HL-60 (cell line): ENCODE results near the gene GIMD1.

Experiments
- CTCF ChIP-seq: IDR thresholded peaks from one replicate; pipeline ENCODE4 v1.5.1; 2011; ENCODE audit warnings: low read length, control low read depth, inconsistent platforms; ENCODE audit not compliant: insufficient read depth
- GABPA ChIP-seq: IDR thresholded peaks from 2 replicates; pipeline ENCODE4 v1.6.1; 2012; ENCODE audit warnings: low read depth
- POLR2AphosphoS5 ChIP-seq: IDR thresholded peaks from 2 replicates; pipeline ENCODE4 v1.6.1; 2012; ENCODE audit warnings: low read depth
- REST ChIP-seq: IDR thresholded peaks from 2 replicates; pipeline ENCODE4 v1.6.1; 2012; ENCODE audit warnings: low read depth; ENCODE audit not compliant: insufficient replicate concordance
- SPI1 ChIP-seq: IDR thresholded peaks from 2 replicates; pipeline ENCODE4 v1.6.1; 2012; ENCODE audit warnings: low read depth, mild to moderate bottlenecking, borderline replicate concordance

- TF ChIP-seq CTCF (no peak), POLR2AphosphoS5 (no peak), GABPA (no peak), REST (no peak), SPI1 (no peak)
Observed at GRCh38 chr4:106318511-106318910, 50.1 kb downstream of the GIMD1 start.
